SKM-1 (cell line): ENCODE results near the gene PTGER1.

Source experiments
- DNase-seq: peaks from one replicate; lab custom pipeline; 2025; ENCODE audit not compliant: unreplicated experiment; lab: John Stamatoyannopoulos, UW

PTGER1 gene

GRCh38 chr19:14442891-14443631 lies 32.1 kb downstream of the PTGER1 start:
- no peak for DNase-seq

GRCh38 chr19:14441041-14441938 lies 33.9 kb downstream of the PTGER1 start:
- no peak for DNase-seq

DNA sequence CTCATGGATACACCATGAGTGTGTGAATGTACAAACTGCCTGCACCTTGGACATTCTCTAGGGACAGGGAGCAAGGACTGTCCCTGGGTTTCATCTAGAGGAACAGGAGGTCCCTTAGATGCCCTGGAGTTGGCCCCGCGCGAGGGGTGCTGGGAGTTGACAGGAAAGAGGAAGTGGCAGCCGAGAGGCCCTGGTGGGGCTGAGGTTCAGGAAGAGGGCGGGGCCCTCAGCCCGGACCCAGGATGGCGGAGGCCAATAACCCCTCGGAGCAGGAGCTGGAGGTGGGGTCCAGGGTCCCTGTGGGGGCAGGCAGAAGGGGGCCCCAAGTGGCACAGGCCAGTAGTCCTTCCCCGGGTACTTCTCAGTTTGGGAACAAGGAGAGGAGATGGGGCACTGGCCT lies 35.1 kb downstream of the PTGER1 start:
- DNase-seq, result peak; percentile 97

DNA sequence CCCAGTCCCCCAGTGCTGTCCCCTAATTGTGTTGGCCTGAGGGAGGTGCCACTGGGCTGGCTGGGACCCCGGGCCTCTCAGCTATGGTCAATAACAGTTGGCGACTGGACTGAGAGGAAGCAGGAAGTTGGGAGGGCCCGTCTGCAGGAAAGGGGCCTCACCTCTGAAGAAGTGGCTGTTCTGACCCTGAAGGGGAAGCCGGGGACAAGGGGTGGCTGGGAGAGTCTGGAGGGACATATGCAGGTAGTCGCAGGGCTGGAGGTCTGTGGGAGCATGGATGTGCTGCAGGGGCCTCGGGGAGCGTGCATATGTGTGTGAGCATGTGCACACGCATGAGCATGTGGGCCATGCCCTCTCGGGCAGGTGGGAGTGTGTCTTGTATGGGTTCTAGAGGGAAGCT lies 36.1 kb downstream of the PTGER1 start:
- peak; percentile 37 for DNase-seq

GRCh38 chr19:14437578-14438140 lies 37.5 kb downstream of the PTGER1 start:
- DNase-seq, result no peak

- DNase-seq, result no peak
Measured at GRCh38 chr19:14435320-14436050, 39.7 kb downstream of the PTGER1 start.

- peak; percentile 51 for DNase-seq
Measured at GRCh38 chr19:14434543-14435319, 40.4 kb downstream of the PTGER1 start.

GRCh38 chr19:14433554-14434501 lies 41.3 kb downstream of the PTGER1 start:
- DNase-seq, result no peak

GRCh38 chr19:14432791-14433553 lies 42.2 kb downstream of the PTGER1 start, which contains the start of gene PKN1:
Gene PKN1 (plus strand): TSS chr19:14433306. CDS start chr19:14433522, 216 bp downstream.
- peak; percentile 17 for DNase-seq

DNA sequence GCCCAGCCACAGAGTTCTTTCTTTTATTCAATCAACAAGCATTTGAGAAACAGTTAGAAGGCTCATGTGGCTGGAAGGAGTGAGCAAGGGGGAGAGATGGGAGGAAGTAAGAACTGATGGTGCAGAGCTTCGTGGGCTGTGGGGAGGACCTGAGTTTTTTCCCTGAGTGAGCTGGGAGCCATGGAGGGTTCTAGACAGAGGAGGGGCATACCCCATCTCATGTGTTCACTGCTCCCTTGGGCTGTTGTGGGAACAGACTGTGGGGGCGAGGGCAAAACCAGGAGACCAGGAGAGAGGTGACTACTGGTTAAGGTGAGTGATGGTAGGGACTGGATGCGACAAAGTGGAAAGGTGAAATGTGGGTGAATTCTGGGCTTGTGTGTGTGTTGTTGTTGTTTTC lies 44.4 kb downstream of the PTGER1 start:
- no peak for DNase-seq

DNA sequence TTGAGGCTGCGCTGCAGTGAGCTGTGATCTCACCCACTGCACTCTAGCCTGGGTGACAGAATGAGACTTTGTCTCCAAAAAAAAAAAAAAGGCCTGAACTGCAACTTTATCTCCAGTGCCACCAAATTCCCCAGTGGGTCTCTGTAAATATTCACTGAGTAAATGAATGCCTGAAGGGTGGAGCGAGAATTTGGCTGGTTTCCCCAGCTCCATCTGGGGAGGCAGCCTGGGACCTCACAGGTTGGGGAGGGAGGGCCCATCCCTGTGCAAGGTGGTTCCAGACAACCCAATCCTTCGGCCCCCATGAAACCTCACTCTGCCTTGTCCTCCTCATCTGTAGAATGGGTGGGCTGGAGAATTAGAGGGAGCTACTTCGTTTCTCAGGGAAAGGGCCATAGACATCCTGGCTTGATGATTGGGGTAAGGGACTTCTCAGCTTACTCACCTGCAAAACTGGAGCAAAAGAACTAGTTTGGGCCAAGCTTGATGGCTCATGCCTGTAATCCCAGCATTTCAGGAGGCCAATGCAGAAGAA lies 46.2 kb downstream of the PTGER1 start:
- DNase-seq, result no peak

GRCh38 chr19:14427461-14427860 lies 47.7 kb downstream of the PTGER1 start:
- no peak for DNase-seq

GRCh38 chr19:14425696-14426138 lies 49.4 kb downstream of the PTGER1 start:
- no peak for DNase-seq
